GM19240 (cell line): ENCODE data around the gene TMEM94.
"Not testable (repeated sequence)": the region's sequence is repeated elsewhere in the genome, so short reads cannot be mapped to it uniquely, and the experiment has no call there.

Experiments
- DNase-seq: peaks from one replicate; pipeline ENCODE4 v3.0.0; 2011; ENCODE audit warnings: low spot score; ENCODE audit not compliant: insufficient read length

Gene TMEM94

DNA sequence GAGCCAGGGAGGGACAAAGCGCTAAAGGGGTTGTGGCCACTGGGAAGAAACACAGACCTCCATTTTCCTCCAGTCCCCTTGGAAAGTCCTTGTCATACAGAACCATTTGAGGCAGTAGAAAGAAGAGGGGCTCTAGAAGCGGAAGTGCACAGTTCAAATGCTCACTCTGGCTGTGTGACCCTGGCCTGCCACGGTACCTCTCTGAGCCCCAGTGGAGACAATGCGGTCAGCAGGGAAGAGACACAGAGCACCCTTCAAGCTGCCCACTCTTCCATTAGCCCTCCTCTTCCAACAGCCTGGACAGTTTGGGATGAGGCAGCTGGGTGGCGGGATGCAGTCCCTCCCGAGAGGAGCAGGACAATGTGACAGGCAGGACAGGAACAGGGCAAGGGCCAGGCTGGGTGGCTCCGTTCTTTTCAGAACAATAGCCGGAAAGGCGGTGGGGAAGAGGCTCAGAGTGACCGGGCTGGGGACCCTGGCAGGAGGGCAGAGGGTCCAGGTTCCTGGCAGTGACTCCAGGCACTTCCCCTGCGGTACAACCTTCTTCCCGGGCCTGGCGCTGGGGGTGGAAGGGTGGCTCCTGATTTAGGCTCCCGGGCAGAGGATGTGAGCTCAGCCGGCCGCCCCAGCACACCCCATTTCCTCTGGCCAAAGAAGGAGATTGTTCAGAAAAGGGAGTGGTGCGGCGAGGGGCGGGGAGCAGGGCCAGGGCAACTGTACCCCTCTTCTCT lies 53.3 kb downstream of the TMEM94 start:
- DNase-seq = no peak

DNA sequence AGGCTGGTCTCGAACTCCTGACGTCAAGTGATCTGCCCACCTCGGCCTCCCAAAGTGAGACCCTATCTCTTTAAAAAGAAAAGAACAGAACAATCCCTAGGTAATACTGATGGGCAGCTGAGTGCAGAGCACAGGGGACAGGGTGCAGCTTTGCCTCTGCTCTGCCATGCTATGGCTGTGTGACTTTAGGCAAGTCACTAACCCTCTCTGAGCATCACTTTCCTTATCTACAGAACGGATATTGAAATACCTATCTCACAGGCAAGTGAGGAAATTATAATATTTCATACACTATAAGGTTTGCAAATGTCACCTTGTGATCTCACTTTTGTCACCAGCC lies 54.8 kb downstream of the TMEM94 start:
- DNase-seq = no peak

DNA sequence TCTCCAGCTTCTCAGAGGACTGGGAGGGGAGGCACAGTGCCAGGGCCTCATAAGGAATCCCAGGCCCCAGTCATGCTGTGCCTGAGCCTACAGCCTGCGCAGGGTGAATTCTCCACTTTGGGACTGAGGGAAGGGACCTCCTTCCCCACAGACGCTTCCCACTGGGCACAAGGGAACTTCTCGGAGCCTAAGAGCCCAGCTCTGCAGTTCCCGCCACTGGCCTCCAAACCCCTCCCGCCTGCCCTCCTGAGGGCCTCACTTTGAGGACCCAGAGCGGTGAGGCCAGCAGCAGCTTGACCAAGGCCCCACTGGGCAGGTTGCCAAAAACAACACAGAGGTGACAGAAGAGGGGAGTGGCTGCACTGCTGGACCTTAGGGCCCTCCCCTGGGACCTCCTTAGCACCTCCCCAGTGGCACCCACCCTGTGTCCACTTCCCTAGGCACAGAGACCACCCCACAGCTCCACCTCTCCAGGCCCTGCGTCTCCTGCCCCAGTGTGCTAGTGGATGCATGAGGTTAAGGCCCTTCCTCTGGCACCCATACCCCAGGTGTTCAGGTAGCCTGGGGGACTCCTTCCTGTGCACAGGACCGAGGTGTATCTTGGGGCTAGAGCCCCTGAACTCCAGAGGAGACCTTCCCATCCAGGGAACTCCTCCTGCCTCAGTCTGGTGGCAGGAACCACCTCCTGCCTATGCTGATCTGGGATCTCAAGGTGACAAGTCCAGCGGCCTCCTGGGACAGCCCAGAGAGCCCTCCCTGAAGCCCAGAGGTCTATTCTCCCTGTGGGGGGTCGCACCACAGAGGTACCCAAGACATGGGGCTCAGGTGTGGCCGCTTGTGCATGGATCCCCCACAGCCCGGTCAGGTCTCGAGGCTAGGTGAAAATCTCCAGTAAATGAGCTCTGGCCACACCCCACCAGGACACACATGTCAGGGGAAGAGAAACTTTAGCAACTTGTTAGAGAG lies 55.5 kb downstream of the TMEM94 start:
- no peak for DNase-seq

DNA sequence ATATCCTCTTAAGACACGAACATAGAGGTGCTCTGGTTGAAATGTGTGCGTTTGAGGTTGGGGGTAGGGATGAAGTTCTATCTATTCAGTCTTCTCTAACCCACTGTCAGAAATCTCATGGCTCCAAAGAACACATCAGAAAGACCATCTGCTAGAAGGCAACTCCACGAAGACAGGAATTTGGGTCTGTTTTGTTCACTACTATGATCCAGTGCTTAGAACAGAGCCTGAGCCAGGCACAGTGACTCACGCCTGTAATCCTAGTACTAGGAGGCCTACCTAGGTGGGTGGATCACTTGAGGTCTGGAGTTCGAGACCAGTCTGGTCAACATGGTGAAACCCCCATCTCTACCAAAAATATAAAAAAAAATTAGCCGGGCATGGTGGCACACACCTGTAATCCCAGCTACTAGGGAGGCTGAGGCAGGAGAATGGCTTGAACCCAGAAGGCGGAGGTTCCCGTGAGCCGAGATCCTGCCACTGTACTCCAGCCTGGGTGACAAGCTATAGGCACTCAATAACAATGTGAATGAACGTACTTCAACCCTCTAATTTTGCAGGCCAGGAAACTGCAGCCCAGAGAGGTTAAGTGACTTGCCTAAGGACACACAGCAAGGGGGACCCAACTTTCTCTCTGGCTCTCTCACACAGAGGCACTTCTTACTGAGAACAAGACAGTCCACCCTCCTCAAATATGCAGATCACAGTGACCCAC lies 56.6 kb downstream of the TMEM94 start:
- DNase-seq = no peak

DNA sequence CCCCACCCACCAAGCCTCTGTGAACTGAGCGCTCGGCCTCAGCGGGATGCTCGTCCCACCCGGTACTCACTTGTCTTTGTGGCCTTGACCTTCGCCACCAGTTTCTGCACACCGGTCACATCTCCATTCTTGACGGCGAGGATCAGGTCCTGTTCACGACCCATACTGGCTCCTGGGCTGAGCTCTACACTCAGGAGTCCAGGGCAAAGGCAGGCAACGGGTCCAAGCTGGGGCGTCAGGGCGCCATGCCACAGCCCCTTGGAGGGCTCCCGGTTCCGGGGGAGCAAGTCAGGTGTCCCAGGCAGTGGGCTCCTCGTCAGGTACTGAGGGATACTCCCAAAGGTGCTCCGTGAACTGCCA lies 57.2 kb downstream of the TMEM94 start:
- no peak for DNase-seq

DNA sequence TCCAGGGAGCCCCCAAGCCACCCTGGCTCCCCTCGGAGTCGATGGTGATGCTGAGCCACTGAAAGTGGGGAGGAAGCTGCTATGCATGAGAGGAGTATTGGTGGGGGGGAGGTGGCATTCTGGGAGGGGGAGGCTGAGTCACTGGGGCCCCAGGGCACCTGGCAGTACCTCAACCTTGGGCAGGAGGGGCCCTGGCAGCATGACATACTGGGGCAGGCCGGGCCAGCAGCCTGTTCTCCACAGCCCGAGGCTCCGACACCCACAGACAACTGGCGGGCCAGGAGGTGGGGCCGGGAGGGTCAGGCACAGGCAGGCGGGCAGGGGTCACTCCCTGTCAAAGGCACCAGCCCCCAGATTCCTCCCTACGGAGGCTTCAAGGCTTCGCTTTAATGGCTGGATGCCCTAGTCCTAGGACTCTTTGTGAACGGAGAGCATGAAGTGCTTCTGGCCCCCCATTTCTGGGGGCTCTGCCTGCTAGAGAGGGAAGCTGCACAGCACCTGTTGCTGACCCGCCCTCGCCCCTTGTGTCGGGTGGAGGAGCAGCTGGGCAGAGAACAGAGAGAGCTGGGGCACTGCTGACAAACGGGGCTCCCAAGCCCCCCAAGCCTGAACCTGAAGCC lies 58.0 kb downstream of the TMEM94 start:
- DNase-seq = no peak

DNA sequence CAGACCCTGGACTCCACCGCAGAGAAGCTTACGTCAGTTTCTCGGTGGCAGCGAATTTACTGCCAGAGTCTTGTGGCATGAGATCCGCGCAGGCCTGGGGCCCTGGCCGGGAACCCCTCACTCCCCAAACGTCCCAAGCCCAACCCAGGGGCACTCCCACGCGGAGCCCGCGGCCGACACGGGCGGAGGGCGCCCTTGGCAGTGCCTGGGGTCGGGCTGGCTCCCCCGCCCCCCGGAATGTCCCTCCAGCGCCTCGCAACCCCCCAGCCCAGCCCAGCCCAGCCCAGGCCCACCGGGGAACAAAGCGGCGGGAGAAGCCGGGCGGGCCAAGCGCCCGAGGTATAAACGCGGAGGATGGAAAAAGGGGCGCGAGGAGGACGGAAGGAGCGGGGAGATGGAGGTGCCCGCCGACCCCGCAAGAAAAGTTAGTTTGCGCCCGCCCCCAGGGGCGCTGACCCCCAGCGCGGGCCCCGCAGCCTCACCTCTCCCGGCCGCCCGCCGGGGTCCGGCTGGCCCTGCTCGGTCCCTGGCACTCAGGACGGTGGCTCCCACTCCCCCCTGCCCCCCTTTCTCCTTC lies 58.6 kb downstream of the TMEM94 start:
- no peak for DNase-seq

DNA sequence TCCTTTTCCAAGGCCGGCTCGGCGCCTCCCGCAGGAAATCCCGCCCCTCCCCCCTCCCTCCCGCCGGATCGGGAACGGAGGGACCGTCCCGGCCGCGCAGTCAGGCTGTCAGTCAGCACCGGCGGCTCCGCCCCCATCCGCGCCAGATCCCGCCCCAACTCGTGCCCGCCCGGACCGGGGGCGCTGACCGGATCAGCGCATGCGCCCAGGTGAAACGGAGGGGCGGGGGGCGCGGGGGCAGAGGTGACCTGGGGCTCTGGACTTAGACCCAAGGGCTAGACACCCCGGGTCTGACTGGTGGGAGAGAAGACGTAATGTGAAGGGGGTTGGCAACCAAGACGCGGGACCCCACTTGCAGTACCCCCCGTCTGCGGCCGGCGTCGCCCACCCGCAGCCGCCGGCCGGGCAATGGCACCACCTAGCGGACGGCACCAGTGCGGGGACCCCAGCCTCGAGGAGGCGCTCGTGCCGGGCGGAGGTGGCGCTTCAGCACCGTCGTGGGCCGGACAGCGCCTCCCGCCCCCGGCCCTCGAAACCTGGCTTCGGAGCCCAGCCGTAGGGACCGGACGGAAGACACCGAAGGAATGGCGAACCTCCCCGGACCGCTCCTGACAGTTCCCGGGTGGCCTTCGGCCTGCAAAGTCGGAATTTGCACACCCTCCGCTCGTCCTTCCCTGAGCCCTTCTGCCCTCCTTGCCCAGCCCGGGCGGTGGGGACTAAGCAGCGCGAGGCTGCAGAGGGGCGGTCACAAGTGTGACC lies 59.2 kb downstream of the TMEM94 start, which contains the start of gene CASKIN2:
CASKIN2 (minus strand) TSS at position 42 of the 759 bp plus-strand sequence. CDS start 1,733 bp downstream, outside the sequence.
- DNase-seq = peak; percentile 94

DNA sequence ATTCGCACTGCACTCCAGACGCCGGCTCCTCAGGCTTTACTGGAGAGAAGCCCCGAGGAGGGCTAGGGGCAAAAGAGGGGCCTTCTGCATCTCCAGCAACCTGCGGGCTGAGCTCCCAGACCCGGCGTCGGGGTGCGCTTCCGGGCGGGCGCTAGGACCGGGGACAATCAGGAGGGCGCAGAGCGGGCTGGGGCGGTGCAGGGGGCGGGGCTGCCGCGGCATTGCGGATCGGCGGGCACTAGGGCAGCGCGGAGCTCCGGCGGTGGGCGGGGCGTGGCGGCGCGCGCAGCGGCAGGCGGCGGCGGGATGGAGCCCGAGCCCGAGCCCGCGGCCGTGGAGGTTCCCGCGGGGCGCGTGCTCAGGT lies 59.8 kb downstream of the TMEM94 start, which contains the start of gene TSEN54:
TSEN54 (plus strand) TSS at position 274 of the 364 bp plus-strand sequence; CDS start at position 307, 33 bp downstream.
- peak; percentile 99 for DNase-seq

DNA sequence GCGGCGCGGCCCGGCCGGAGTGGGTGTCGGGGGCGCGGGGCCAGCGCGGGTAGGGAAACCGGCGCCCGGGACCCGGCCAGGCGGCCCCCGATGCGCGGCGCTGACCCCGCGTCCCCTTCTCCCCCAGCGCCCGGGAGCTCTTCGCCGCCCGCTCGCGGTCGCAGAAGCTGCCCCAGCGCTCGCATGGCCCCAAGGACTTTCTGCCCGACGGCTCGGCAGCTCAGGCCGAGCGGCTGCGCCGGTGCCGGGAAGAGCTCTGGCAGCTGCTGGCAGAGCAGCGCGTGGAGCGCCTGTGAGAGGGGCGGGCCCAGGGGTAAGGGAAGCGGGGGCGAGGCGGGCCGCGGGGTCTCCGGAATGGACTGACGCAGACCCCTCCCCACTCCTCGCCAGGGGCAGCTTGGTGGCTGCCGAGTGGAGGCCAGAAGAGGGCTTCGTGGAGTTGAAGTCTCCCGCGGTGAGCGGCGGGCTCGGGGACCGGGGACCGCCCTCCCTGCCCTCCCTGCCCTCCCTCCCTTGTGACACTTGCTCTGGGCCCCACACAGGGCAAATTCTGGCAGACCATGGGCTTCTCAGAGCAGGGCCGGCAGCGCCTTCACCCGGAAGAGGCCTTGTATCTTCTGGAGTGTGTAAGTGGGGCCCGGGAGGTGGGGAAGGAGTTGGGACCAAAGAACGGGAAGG lies 60.3 kb downstream of the TMEM94 start:
- DNase-seq = no peak

DNA sequence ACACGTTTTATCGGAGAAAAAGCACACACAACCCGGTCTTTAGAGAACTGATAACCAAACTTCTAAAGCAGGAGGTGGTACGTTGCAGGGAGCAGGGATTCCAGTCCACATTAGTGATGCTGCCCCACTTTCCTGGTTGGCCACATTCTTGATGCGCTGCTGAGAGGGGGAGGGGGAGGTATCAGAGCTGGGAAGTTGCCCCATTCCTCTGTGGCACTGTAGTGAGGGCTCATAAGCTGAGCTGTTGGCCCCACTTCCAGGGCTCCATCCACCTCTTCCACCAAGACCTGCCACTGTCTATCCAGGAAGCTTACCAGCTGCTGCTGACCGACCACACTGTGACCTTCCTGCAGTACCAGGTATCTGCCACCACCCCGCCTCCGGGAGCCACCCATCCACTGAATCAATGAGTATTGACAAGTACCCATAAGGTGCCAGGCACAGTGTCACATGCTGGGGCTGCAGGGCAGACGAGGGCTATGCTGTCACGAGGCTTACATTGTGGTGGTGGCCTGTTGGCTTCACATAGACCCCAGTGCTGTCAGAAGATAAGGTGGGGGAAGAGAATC lies 60.9 kb downstream of the TMEM94 start:
- no peak for DNase-seq

DNA sequence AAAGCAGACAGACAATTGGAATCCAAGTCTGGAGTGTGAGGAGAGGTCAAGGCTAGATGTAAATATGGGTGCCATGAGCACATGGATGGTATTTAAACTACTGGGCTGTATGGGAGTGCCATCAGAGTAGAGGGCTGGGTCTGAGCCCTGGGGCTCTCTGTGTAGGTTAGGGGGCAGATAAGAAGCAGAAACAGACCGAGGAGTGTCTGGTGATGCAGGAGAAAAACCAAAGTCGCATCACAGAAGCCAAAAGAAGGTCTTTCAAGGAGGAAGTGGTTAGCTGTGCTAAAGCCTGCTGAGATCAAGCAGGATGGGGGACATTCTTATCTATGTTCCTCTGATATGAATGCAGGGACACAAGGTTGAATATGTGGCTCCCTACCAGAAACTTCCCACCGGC lies 61.8 kb downstream of the TMEM94 start:
- DNase-seq = no peak

DNA sequence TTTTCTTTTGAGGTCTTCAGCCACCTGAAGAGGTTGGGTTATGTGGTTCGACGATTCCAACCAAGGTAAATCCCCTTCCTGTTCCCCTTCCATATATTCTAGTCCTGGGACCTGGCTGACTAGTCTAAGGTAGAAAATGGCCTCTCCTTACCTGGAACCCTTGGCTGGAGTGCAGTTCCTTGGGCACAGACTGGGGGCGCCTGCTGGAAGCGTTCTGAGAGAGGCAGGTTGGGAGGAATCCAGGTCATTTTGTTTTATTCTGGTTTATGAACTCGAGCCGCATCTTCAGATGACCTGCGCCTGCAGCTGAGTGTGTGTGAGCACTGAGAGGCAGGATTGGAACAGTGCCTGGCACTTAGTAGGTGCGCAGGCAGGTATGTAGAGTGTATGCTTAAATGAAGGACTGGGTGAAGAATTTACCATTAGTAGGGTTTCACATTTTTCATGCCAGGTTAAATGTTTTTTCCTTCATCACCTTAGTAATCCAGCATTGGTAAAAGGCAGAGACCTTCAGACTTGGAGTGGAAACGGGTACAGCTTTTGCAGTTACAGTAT lies 62.6 kb downstream of the TMEM94 start:
- DNase-seq = no peak

DNA sequence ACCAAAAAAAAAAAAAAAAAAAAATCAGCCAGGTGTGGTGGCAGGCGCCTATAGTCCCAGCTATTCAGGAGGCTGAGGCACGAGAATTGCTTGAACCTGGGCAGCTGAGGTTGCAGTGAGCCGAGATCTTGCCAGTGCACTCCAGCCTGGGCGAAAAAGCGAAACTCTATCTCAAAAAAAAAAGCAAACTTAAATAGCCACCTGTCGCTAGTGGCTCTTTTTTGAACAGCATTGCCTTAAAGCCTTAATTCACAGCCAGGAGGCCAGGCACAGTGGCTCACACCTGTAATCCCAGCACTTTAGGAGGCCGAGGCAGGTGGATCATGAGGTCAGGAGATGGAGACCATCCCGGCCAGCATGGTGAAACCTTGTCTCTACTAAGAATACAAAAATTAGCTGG lies 64.0 kb downstream of the TMEM94 start:
- DNase-seq = not testable (repeated sequence)

DNA sequence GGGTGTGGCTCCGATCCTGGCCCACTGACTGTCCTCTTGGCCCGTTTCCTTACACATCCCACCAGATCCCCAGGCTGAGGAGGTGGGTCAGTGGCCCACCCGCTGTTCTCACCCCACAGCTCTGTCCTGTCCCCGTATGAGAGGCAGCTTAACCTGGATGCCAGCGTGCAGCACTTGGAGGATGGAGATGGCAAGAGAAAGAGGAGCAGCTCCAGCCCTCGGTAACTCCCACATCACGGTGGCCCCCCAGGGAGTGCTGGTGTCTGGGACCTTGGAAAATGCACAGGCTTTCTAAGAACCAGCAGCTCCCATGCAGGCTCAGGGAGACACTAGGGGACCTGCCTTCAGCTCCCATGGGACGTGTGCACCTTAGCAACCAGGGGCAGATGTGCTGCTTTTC lies 64.9 kb downstream of the TMEM94 start:
- DNase-seq = no peak

DNA sequence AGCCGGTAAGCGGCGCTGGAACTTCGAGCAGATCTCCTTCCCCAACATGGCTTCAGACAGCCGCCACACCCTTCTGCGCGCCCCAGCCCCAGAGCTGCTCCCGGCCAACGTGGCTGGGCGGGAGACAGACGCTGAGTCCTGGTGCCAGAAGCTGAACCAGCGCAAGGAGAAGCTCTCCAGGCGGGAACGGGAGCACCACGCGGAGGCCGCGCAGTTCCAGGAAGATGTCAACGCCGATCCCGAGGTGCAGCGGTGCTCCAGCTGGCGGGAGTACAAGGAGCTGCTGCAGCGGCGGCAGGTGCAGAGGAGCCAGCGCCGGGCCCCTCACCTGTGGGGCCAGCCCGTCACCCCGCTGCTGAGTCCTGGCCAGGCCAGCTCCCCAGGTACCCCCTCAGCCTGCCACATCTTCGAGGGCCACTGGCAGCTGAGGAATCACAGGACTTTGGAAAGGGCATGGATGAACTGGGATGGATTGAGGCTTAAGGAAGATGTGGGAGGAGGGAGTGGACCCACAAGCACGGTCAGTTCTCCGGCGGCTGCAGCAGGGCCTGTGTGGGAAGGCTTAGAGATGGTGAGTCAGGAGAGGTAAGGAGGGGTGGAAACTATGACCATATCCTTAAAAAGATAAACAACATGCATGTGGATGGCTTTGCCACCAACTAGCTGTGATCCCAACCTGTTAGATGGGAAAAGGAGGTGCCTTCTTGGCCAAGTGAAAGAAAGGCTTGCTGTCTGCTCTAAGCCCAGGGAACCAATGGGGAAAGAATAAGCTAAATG lies 65.7 kb downstream of the TMEM94 start:
- DNase-seq = no peak

DNA sequence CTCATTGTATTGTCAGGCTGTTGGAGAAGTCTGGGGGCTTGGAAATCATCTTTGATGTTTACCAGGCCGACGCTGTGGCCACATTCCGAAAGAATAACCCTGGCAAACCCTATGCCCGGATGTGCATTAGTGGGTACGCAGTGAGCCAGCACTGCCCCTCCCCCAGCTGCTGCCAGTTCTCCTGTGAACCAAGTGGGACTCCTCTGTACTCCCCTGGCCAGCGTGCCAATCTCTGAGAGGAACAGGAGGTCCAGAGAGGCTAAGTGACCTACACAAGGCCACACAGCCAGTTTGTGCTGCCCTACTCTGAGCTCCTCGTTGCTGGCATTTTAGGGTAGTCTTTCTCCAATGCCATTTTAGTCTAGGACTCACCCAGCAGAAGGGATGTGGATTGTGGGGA lies 67.2 kb downstream of the TMEM94 start:
- no peak for DNase-seq

DNA sequence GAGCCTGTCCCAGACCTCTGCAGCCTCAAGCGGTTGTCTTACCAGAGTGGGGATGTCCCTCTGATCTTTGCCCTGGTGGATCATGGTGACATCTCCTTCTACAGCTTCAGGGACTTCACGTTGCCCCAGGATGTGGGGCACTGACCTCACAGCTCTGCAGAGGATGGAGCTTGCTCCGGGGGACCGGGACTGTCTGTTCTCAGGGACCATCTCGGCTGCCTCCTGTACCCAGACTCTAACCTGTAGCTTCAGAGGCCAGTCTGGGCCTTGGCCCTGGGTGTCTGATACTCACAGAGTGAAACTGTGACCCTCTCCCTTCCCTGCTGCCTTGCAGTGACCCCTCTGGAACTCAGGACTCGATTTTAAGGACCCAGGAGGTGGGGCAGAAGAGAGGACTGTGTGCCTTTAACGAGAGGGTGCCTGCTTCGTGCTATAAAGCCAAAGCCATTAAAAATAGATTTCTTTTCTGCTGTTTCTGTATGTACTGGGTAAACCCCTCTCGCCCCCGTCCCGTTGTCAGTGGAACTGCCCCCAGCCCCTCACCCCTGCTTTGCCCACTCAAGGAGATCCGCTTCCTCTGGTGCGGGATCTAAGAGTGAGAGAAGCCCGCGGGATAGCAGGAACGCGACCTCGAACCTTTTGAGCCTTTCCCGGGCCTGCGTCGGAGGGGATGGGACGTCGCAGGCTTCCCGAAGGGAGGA lies 68.0 kb downstream of the TMEM94 start:
- DNase-seq = no peak
